Measurements from ENCODE around the gene NFATC2.

The NFATC2 gene

DNA sequence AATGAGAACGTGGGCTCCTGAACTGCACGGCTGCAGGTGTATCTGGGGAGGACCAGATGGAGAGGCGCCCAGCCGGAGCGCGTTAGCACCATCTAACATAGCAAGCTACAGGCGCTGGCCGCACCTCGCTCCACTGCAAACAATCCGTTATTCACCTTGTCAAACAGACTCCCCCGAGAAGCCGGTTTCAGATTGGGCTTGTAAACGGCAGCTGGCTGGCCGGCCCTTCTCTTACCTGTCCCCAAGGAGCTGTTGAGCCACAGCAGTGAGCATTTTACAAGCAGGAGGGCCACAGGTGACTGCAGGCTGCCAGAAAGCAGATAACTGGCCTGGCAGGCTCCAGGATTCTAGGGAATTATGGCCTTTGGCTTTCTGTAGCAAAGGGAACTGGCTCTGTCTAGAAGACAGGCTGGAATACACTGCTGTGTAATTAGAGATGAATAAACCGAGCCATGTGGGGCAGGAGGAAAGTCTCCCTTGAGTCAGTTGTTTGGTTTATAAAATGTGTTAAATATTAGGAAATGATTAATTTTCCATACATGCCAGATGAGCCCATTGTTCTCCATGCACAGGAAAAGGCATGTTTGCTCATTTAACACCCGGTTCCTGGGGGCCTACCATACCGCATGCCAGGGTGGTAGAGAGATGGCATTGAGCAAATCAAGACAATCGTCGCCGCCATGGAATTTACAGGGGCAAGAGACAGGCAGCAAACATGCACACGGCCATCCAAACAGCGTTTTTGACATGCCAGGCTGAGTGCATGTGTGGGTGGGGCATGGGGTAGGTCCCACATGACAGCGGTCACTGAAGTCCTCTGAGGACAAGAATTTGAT, 159.3 kb downstream of the NFATC2 start:
- no peak for DNase-seq (ENCODE audit: extremely low read depth in 1 of 2, low read depth in 1 of 2)

DNA sequence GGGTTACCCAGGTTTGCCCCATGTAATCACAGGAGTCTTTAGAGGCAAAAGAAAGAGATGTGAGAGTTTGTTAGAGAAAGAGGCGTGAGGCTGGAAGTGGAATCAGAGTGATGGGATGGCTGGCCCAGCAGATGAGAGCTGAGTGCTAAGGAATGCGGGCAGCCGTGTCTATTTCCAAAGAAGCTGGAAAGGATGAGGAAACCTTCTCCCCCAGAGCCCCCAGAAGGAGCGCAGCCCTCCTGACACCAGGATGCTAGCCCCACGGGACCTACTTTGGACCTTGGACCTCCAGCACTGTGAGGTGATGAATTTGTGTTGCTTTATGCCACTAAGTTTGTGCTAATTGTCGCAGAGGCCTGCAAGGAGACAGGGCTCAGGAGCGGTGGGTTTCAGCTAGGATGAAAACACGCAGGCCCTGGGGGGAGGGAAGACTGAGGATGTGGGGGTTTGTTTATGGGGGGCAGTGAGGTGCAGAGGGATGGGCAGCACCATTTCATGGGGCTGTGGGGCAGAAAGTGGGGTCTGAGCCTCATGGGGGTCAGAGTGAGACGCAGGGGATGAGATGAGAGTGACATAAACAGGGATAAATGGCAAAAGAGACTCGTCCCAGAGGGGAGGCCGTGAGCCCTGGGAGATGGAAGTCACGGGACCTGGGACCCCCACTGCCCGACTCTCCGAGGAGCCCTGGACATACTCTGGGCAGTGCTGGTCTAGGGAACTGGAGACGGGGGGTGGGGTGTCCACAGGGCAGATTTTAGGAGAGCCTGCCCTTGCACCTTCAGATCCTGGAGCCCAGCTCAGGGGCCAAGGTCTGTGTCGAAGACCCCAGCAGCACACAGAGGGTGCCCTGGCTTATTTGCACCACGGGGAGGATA, 160.2 kb downstream of the NFATC2 start:
- DNase-seq (ENCODE audit: extremely low read depth in 1 of 2, low read depth in 1 of 2), result no peak

DNA sequence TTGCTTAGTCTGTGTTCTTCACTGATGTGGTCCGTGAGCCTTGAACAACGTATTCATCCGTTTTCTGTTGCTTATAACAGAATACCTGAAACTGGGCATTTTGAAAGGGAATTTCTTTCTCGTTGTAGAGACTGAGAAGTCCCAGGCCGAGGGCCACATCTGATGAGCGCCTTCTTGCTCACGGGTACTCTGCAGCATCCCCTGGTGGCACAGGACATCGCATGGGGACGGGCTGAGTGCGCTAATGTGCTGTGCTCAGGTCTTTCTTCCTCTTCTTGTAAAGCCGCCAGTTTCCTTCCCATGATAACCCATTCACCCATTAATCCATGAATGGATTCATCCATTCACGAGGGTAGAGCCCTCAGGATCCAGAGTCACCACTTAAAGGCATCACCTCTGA, 161.0 kb downstream of the NFATC2 start:
- DNase-seq (ENCODE audit: extremely low read depth in 1 of 2, low read depth in 1 of 2), result no peak

DNA sequence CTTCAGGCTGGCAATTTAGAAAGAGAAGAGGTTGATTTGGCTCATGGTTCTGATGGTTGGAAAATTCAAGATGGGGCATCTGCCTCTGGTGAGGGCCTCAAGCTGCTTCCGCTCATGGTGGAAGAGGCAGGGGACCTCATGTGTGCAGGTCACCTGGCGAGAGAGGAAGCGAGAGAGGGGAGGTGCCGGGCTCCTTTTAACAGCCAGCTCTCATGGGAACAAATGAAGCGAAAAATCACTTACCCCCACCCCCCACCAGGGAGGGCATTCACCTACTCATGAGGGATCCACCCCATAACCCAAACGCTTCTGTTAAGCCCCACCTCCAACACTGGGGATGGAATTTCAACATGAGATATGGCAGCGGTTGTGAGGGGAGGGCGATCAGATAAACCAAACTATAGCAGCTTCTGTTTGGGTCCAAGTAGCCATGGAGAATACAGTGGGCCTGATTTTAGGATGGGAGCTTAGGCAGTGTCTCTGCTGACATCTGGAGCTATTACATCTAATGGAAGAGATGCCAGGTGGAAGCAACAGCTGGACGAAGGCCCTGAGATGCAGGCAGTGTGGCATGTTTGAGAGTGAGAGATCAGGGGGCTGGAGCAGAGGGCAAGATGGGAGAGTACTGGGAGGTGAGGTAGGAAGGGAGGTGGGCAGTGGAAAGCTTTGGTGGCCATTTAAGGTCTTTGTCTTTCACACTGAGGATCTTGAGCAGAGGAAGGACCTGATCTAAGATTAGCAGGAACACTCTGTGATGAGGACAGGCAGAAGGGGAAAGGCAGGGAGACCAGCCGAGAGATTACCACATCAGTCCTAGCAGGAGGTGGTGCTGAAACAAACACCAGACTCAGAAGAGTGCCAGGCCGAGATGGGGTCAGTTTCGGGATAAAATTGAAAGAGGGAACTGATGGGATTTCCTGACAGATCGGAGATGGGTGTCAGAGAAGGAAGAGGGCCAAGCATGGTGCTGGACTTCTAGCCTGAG, 161.8 kb downstream of the NFATC2 start:
- no peak for DNase-seq (ENCODE audit: extremely low read depth in 1 of 2, low read depth in 1 of 2)

DNA sequence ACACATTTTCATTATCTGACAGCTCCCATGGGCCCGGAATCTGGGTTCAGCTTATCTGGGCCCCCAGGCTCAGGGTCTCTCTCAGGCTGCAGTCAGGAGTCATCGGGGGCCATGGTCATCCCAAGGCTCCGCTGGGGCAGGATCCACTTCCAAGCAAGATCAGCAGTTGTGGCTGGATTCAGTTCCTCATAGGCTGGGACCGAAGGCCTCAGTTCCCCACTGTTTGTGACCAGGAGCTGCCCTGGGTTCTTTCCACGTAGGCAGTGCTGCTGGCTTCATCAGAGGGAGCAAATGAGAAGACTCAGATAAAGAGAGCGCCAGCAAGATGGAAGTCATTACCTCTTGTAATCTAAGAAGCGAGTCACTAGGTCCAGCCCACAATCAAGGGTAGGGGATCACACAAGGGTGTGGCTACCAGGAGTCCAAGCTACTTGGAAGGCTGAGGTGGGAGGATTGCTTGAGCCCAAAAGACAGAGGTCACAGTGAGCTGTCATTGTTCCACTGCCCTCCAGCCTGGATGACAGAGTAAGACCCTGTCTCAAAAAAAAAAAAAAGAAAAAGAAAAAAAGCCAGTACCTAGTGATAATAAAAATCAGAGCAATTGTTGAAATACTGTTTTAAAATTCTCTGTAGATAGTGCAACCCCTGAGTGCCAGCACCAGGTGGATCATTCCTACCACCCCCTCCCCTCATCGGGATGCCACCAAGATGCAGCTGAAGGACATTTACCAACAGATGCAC, 162.7 kb downstream of the NFATC2 start:
- DNase-seq (ENCODE audit: extremely low read depth in 1 of 2, low read depth in 1 of 2), result no peak

DNA sequence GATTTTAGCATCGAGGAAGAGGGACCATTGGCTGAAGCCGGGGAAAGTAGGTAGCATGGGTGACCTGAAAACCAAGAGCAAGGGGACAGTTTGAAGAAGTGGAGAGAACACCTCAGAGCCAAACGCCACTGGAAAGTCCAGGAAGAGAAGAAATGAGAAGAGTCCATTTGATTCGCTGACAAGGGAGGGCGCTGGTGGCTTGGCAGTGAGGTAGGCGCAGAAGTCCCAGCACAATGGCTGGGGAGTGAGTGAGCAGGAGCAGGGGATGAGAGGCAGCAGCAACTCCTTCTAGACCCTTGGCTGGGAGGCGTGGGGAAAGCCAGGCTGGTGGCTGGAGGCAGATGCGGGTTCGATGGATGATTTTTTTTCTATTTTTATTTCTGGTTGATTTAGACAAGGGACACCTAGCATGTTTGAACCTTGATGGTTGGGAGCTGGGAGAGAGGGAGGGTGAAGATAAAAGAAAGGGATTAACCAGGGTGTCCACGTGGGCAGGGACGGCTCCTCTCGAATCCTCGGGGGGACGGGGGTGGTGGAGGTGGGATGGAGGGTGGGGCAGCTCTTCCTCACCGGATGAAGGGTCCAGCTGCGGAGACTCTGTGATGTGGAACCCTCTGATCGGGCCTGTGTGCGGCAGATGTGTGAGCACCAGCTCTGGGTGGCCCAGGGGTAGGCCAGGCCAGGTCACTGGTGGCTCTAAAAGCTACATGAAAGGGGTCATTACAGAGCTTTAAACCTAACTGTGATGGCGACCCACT, 164.2 kb downstream of the NFATC2 start:
- DNase-seq (ENCODE audit: extremely low read depth in 1 of 2, low read depth in 1 of 2), result no peak

DNA sequence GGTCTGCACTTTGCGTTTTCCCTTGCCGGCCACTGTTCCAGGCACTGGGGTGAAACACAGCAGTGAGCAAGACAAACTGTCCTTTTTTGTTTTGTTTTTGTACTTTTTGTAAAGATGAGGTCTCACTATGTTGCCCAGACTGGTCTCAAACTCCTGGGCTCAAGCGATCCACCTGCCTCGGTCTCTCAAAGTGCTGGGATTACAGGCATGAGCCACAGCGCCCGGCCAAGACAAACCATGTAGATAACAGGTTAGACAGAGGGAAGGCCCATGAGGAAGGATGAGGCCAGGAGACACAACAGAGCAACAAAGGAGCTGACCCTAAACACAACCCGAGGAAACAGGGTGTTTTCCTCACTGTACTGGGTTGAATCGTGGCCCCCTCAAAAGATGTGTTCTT, 165.4 kb downstream of the NFATC2 start:
- no peak for DNase-seq (ENCODE audit: extremely low read depth in 1 of 2, low read depth in 1 of 2)

DNA sequence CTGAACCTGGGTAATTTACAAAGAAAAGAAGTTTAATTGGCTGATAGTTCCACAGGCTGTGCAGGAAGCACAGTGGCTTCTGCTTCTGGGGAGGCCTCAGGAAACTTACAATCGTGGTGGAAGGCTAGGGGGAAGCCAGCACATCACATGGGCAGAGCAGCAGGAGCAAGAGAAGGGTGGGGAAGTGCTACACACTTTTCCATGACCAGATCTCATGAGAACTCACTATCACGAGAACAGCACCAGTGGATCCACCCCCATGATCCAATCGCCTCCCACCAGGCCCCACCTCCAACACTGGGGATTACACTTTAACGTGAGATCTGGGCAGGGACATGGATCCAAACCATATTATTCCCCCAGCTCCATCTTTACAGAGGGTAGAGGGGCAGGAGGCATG, 166.4 kb downstream of the NFATC2 start:
- no peak for DNase-seq (ENCODE audit: extremely low read depth in 1 of 2, low read depth in 1 of 2)

DNA sequence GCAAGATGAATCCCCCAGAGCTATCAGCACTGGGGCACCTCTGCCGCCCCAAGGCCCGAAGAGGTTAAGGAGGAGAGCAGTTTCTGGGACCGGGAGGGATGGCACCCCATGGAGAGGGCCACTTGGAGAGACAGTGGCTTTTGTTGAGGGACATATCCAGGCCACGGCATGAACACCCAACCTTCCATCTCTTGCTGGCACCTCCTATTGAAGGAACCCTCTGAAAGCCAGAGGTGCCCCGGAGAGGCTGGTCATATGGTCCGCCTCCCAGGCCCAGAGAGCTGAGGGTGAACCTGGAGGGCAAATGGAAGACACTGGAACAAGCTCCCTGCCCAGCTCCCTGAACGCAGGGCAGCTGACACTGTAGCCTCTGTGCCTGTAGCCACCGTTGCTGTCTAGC, 167.0 kb downstream of the NFATC2 start:
- DNase-seq (ENCODE audit: extremely low read depth in 1 of 2, low read depth in 1 of 2), result no peak

DNA sequence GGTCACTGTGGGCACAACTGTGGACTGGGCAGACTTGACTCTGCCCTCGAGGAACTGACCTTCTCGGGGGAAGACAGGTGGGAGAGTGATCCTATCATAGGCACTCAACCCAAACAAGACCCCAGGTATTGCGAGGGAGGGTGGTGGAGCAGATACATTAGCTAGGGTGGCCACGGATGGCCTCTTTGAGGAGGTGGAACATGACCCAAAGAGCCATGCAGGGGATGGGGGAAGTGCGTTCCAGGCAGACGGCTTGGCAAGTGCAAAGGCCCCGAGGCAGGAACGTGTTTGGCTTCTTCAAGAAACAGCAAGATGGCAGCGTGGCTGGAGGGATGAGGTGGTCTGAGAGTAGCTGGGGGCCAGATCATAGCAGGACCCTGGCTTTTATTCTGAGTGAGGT, 167.6 kb downstream of the NFATC2 start:
- DNase-seq (ENCODE audit: extremely low read depth in 1 of 2, low read depth in 1 of 2), result no peak

DNA sequence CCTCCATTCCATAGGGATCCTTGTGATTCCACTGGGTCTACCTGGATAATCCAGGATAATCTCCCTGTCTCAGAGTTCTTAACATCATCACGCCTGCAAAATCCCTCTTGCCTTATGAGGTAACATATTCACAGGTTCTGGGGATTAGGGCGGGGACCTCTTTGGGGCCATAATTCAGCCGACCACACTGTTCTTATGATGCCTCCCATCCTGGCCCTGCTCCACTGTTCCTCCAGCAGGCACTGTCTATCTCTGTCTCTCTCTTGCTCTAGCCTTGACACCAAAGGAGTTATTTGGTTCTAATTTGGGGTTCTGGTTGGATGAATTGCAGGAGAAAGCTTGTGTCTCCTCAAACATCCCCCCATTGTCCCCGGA, 168.1 kb downstream of the NFATC2 start:
- no peak for DNase-seq (ENCODE audit: extremely low read depth in 1 of 2, low read depth in 1 of 2)

DNA sequence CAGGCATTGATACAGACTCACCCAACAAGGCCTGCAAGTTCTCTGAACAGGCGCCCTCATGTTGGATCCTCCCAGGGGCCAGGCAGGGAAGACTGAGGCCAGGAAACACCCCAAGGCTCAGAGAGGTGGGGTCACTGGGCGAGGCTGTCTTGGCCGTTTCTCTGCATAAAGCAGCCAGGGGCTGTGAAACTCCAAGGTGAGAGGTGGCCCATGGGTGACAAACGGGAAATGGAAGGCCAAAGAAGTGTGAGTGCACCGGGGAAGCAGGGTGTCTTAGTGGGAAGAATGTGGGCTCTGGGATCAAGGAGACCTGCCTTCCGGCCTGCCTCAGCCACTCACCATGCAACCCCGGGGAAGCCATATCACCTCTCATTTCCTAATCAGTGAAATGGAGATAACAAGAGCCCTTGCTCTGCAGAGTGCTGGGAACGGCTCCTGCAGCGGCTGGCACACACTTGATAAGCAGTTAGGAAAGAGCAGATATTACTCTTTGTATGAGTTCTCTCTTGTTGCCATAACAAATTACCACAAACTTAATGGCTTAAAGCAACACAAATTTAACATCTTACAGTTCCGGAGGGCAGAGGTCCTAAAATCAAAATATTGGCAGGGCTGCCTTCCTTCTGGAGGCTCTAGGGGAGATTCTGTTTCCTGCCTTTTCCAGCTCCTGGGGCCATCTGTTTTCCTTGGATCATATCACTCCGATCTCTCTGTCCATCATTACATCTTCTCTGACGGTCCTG, 168.6 kb downstream of the NFATC2 start:
- DNase-seq (ENCODE audit: extremely low read depth in 1 of 2, low read depth in 1 of 2), result no peak

DNA sequence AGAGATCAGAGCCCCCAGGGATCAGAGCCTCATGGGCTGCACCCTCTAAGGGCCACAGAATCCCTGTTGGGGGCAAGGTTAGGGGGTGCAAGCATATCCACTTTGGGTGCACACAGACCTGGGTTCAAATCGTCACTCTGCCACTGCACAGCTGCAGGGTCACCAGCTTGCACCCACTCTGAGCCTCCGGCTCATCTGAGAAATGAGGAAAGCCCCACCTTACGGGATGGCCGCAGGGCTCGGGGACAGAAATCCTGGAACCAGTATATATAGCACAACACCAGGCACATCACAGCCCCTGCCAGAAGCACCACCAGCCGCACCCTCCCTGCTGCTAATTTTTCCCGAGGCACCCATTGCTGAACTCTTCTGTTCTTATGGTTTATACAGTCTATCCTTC, 169.6 kb downstream of the NFATC2 start:
- DNase-seq (ENCODE audit: extremely low read depth in 1 of 2, low read depth in 1 of 2), result no peak

DNA sequence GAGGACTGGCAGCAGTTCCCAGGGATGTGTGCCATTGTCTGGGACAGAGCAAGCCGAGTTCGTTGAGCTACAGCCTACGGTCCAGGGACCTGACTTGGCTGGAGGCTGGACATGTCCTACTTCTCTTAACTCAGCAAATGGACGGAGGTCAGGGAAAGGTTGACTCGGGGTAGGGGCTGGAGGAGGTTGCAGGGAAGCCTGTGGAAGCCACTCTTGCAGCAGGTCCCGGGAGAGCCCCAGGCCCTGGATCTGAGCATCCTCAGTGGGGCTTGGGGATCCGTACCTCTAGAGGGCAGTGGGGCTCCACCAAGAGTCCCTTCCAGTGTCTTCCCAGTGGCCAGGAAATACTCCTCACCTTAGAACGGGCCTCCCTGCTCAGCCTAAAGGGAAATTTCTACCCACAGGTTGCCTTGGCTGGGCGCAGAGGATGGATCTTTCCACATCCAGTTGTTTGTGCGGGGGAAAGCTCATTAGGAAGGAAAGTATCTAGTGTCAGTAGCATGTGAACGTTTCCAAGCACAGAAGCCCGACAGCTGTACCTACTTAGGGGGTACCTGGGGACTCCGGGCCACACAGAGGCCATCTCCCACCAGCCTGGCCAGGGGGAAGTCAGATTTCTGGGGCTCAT, 170.2 kb downstream of the NFATC2 start:
- no peak for DNase-seq (ENCODE audit: extremely low read depth in 1 of 2, low read depth in 1 of 2)

DNA sequence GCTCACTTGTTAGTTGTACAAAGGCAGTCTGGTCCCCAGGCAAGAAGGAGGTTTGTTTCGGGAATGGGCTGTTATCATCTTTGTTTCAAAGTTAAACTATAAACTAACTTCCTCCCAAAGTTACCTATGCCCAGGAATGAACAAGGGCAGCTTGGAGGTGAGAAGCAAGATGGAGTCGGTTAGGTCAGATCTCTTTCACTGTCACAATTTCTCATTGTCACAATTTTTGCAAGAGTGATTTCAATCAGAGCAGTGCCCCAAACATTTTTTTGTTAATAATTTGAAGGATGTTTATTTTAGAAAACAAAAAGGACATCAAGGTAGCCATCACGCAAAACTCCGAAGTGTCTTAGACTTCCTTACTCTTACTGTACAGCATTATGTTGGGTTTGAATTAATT, 170.8 kb downstream of the NFATC2 start:
- DNase-seq (ENCODE audit: extremely low read depth in 1 of 2, low read depth in 1 of 2), result no peak

DNA sequence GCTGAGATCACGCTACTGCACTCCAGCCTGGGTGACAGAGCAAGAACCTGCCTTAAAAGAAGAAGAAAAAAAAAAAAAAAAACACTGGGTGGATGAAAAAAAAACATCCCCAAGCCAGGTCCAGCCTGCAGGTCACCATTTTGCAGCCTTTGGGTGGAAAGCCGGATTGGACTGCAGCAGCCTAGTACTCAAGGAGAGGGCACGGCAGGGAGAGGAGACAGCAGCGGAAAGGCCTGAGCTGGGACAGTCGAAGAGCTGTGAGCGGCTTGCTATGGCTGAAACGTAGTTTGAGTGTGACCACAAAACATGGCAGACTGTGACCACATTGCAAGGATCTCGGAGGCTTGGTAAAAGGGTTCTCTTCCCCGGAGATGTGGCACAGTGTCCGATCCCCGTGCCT, 173.0 kb downstream of the NFATC2 start:
- no peak for DNase-seq (ENCODE audit: extremely low read depth in 1 of 2, low read depth in 1 of 2)

DNA sequence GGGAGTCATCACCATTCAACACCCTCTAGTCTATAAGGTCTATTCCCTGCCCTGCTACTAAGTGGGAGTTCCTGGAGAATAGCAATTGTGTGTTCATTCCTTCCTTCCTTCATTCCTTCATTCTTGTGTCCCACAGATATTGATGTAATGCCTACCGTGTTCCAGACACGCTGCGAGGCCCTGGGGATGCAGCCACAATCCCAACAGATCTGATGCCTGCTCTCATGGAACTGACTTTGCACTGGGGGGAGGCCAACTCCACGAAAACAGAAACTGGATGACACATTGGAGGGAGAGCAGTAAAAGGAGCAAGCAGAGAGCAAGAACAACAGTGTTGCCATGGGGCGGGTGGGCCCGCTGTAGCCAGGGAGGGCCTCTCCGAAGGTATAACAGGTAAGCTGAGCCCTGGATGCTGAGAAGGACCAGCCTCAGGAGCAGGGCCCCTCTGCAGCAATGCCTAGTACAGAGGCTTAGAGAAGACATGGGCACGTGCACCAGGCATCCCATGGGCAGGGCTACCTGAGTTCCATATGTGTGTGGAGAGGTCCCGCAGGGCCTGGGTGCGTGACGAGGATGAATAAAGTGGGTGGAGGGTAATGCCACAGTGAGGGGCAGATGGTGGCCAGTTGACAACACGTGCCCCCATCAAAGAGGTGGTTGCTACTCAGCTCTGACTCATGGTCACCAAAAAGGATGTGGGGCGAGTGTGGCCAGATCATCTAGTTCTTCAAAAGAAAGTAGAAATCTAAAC, 173.9 kb downstream of the NFATC2 start:
- DNase-seq (ENCODE audit: extremely low read depth in 1 of 2, low read depth in 1 of 2), result no peak
